Measurements from ENCODE around the gene PTRHD1. TPM values are rescaled to one million over a fixed set of nuclear protein-coding genes. Genes with fewer than 3 reads are reported as not detected.

The PTRHD1 gene
- total and polyA plus RNA-seq, 2 donors (not counting 1 experiment from before 2014, with no cell fraction given), result 26.3 to 29.9 TPM

GRCh38 chr2:24827321-24828237 lies 34.4 kb upstream of the PTRHD1 start:
- Histone ChIP-seq H3K9me3 (ENCODE audit: control insufficient read depth, insufficient read depth, low read depth, low read length) (no peaks in the 10 kb centered on the region), H3K27ac (ENCODE audit: insufficient read depth, low read length) (no peak overlapping the region), H3K9ac (ENCODE audit: insufficient read depth, low read length) (no peak overlapping the region), H3K4me2 (ENCODE audit: extremely low read depth, insufficient read depth, low read length) (no peak overlapping the region), H3K4me3 (replicated peaks in 1 of 4; ENCODE audit: control extremely low read depth in 1 of 4, insufficient read depth in 1 of 4, low read depth in 3 of 4, low read length in 4 of 4) (no peak overlapping the region), H2AFZ (ENCODE audit: low read length) (no peak overlapping the region), H3K4me1 (ENCODE audit: control insufficient read depth, extremely low read depth, insufficient read depth, low read length) (no peaks in the 10 kb centered on the region), H3K27me3 (ENCODE audit: control insufficient read depth, insufficient read depth, low read length) (no peaks in the 10 kb centered on the region), H3K36me3 (ENCODE audit: control insufficient read depth, insufficient read depth, low read length) (peaks cover 7% of the 10 kb centered on the region), H3K79me2 (ENCODE audit: control insufficient read depth, insufficient read depth, low read length) (no peaks in the 10 kb centered on the region), H4K20me1 (ENCODE audit: control insufficient read depth, extremely low read depth, insufficient read depth, low read length) (no peaks in the 10 kb centered on the region)
- TF ChIP-seq CTCF (conservative IDR thresholded peaks at IDR 0.05 in 1 of 2, IDR thresholded peaks at IDR 0.05 in 1 of 2; ENCODE audit: low read depth in 1 of 2, low read length in 2 of 2) (peak; percentile 97), EZH2 (IDR thresholded peaks at IDR 0.05; ENCODE audit: low read length, missing control alignments) (no peak)
- peak; percentile 83 to 91 for DNase-seq (ENCODE audit: low read depth in 2 of 2)

- DNase-seq (ENCODE audit: low read depth in 2 of 2), result no peak
- no peak for TF ChIP-seq CTCF (conservative IDR thresholded peaks at IDR 0.05 in 1 of 2, IDR thresholded peaks at IDR 0.05 in 1 of 2; ENCODE audit: low read depth in 1 of 2, low read length in 2 of 2)
- no peak for TF ChIP-seq EZH2 (IDR thresholded peaks at IDR 0.05; ENCODE audit: low read length, missing control alignments)
- Histone ChIP-seq H3K27ac (ENCODE audit: insufficient read depth, low read length) (no peak overlapping the region), H3K4me2 (ENCODE audit: extremely low read depth, insufficient read depth, low read length) (no peak overlapping the region), H3K27me3 (ENCODE audit: control insufficient read depth, insufficient read depth, low read length) (no peaks in the 10 kb centered on the region), H3K4me1 (ENCODE audit: control insufficient read depth, extremely low read depth, insufficient read depth, low read length) (no peaks in the 10 kb centered on the region), H3K9ac (ENCODE audit: insufficient read depth, low read length) (no peak overlapping the region), H3K4me3 (replicated peaks in 1 of 4; ENCODE audit: control extremely low read depth in 1 of 4, insufficient read depth in 1 of 4, low read depth in 3 of 4, low read length in 4 of 4) (no peak overlapping the region), H2AFZ (ENCODE audit: low read length) (no peak overlapping the region), H3K79me2 (ENCODE audit: control insufficient read depth, insufficient read depth, low read length) (no peaks in the 10 kb centered on the region), H4K20me1 (ENCODE audit: control insufficient read depth, extremely low read depth, insufficient read depth, low read length) (no peaks in the 10 kb centered on the region), H3K36me3 (ENCODE audit: control insufficient read depth, insufficient read depth, low read length) (peaks cover 9% of the 10 kb centered on the region), H3K9me3 (ENCODE audit: control insufficient read depth, insufficient read depth, low read depth, low read length) (no peaks in the 10 kb centered on the region)
Measured at GRCh38 chr2:24826773-24827145, 33.6 kb upstream of the PTRHD1 start.

GRCh38 chr2:24825883-24826772 lies 32.9 kb upstream of the PTRHD1 start:
- TF ChIP-seq EZH2 (IDR thresholded peaks at IDR 0.05; ENCODE audit: low read length, missing control alignments), result no peak
- TF ChIP-seq CTCF (conservative IDR thresholded peaks at IDR 0.05 in 1 of 2, IDR thresholded peaks at IDR 0.05 in 1 of 2; ENCODE audit: low read depth in 1 of 2, low read length in 2 of 2), result no peak
- no peak overlapping the region for H2AFZ ChIP-seq (ENCODE audit: low read length)
- H3K4me1 ChIP-seq (ENCODE audit: control insufficient read depth, extremely low read depth, insufficient read depth, low read length), result no peaks in the 10 kb centered on the region
- no peaks in the 10 kb centered on the region for H3K79me2 ChIP-seq (ENCODE audit: control insufficient read depth, insufficient read depth, low read length)
- no peaks in the 10 kb centered on the region for H4K20me1 ChIP-seq (ENCODE audit: control insufficient read depth, extremely low read depth, insufficient read depth, low read length)
- peak in 1 of 2 donors; percentile 15 for DNase-seq (ENCODE audit: low read depth in 2 of 2)
- H3K36me3 ChIP-seq (ENCODE audit: control insufficient read depth, insufficient read depth, low read length), result peaks cover 14% of the 10 kb centered on the region
- H3K9ac ChIP-seq (ENCODE audit: insufficient read depth, low read length), result no peak overlapping the region
- no peak overlapping the region for H3K27ac ChIP-seq (ENCODE audit: insufficient read depth, low read length)
- no peak overlapping the region for H3K4me3 ChIP-seq (replicated peaks in 1 of 4; ENCODE audit: control extremely low read depth in 1 of 4, insufficient read depth in 1 of 4, low read depth in 3 of 4, low read length in 4 of 4)
- no peaks in the 10 kb centered on the region for H3K9me3 ChIP-seq (ENCODE audit: control insufficient read depth, insufficient read depth, low read depth, low read length)
- no peak overlapping the region for H3K4me2 ChIP-seq (ENCODE audit: extremely low read depth, insufficient read depth, low read length)
- H3K27me3 ChIP-seq (ENCODE audit: control insufficient read depth, insufficient read depth, low read length), result no peaks in the 10 kb centered on the region
